ENCODE results near the gene TMSB15B.
"Not testable (repeated sequence)": the region's sequence is repeated elsewhere in the genome, so short reads cannot be mapped to it uniquely, and the experiment has no call there.

The TMSB15B gene

DNA sequence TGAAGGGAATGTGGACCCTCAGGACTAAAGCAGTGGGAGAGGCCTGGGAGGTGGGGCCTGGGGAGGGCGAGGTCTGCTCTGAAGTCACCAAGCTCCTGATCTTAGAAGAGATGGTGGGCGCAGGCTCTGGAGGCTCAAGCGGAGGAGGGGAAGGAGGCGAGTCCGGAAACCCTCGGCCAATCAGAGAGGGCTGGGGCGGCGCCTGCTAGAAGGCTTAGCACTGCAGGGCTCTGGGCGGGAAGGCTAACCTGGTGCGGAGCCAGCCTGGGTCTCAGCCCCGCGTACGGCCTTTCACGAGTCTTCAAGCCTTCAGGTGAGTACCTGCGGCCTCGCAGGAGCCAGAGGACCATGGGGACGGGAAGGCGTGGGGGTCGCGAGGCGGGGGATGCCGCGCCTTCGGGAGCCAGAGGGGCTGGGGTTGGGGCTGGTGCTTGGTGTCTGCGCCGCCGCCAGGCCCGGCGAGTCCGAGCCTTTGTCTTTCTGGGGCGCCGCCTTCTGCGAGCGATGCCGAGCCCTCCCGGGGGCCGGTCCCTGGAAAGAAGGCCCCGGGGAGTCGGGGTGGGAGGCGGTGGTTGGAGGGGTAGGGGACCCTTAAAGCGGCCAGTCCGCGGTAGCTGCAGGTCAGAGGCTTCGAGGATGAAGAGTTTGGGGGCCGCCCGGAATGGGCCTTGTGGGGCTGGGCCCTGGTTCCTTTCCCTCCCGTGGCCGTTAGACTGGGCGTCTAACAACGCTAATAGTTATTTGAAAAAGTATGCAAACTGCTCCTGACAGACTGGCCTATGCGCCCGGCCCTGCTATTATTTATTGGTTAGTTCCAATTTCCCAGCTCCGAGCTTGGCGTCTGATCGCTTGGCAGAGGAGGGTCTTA is at the start of gene TMSB15B:
Gene TMSB15B, plus strand, starts transcription at position 217 of the 868 bp plus-strand sequence.
- not testable (repeated sequence) for H3K4me2 ChIP-seq; H3K4me3 ChIP-seq; H3K36me3 ChIP-seq; H3K9ac ChIP-seq; H3K9me3 ChIP-seq (replicated peaks in 1 of 11); H3K27ac ChIP-seq; H4K20me1 ChIP-seq; H3K27me3 ChIP-seq; H3K4me1 ChIP-seq

DNA sequence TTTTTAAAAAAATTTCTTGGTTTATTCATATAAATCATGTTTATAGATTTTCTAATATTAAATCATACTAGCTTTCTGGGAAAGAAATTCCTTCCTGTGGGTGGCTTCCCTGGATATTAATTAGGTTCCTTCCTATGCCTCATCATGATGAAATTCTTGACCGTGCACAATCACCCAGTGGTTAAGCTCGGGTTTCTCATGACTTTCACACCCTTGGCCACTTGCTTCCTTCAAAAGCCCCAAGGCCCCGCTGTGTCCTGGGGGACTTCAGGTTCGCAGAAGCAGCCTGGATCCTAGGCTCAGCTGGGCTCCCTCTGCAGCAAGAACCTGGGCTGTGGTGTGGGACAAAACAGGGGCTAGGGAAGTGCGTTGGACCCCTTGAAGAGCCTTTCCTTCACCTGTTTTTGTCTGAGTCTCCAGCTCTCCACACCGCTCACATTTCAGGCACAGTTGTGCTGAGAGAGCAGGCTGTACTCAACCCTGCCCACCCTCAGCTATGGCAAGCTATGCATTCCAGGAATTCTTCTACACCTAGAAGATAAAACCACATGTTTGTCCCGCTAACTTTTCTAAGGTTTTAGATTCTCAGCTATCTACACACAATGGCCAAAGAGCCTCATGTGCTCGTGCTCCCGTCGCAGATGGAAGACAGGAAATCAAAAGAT is 48.9 kb upstream of the TMSB15B start:
- Histone ChIP-seq H4K20me1 (no peaks in the 10 kb centered on the region; a peak in 1 of 22 replicates), H3K4me1 (no peaks in the 10 kb centered on the region; a peak in 1 of 20 replicates), H3K9ac (no peak overlapping the region), H3K4me3 (no peak overlapping the region), H3K36me3 (peaks cover 0 to 30% (median 9%) of the 10 kb centered on the region in 11 experiments; a peak in 10 of 22 replicates), H3K27ac (no peak overlapping the region), H3K27me3 (no peaks in the 10 kb centered on the region), H3K4me2 (no peak overlapping the region), H3K9me3 (replicated peaks in 1 of 11) (peaks cover 0 to 29% (median 14%) of the 10 kb centered on the region in 11 experiments; a peak in 15 of 22 replicates)
- no peak for TF ChIP-seq Cebpa-rat (IDR thresholded peaks at IDR 0.05)

DNA sequence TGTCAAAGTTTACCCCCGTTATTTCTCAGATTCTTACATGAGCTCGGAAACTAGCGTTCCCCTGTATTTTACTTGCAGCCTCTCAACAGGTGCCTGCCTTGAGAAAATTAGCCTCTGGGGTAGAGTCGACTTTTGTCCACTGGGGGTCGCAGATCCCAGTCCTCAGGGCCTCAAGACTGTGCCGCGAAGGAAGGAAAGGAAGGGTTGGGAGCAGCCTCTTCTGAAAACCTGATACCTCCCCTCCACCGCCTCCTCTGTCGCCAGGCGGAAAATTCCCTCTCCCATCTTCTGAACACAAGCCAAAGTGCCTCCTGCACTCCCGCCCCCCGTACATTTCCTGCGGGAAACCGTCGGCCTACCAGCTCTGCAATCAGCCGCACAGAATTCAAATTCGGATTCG is 44.4 kb upstream of the TMSB15B start:
- no peak for TF ChIP-seq Cebpa-rat (IDR thresholded peaks at IDR 0.05)
- Histone ChIP-seq H3K9ac (peak overlapping the region in 10 of 11 experiments; percentile 64 to 86 (median 81); a peak in 20 of 22 replicates), H4K20me1 (no peaks in the 10 kb centered on the region; a peak in 1 of 22 replicates), H3K36me3 (peaks cover 0 to 27% (median 7%) of the 10 kb centered on the region in 11 experiments; a peak in 10 of 22 replicates), H3K4me2 (peak overlapping the region; percentile 51 to 77 (median 67); a peak in 21 of 22 replicates), H3K9me3 (replicated peaks in 1 of 11) (peaks cover 0 to 7% (median 0%) of the 10 kb centered on the region in 11 experiments; a peak in 4 of 22 replicates), H3K27ac (peak overlapping the region in 8 of 11 experiments; percentile 75 to 84 (median 80); a peak in 14 of 22 replicates), H3K4me3 (peak overlapping the region; percentile 56 to 77 (median 67)), H3K27me3 (no peaks in the 10 kb centered on the region), H3K4me1 (peaks cover 0 to 20% (median 10%) of the 10 kb centered on the region in 10 experiments; a peak in 11 of 20 replicates)

DNA sequence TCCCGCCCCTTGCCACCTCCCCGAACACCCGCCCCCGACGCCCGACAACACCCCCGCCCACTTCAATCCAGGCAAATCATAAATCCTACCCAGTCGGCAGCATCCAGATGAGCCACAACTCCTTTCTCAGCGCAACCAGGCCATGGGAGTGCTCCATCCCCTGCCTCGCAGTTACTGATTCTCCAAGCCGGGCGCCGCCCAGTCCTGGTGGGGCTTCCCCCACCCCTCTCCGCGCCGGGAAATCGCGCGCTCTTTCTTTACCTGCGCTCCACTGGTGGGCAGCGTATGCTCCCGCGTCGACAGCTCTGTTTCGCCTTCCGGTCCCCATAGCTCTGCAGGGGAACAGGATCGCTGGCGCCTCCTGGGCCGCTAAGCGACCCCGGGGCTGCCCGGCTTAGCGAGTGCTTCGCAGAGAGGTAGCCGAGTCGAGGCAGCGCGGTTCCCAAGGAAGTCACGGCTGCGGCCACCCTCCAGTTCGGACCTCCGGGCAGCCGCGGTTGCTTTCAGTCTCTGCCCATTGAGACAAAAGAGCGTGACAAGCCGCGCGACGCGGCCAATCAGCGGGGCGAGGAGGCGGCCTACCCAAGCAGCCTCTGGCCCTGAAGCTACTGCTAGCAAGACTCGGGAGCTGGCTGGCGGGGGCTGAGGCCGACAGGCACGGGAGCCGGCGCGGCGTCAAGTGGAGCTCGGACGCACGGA is 43.7 kb upstream of the TMSB15B start:
- peak overlapping the region in 10 of 11 experiments; percentile 40 to 84 (median 79); a peak in 20 of 22 replicates for H3K27ac ChIP-seq
- H4K20me1 ChIP-seq = no peaks in the 10 kb centered on the region; a peak in 1 of 22 replicates
- peak overlapping the region; percentile 64 to 86 (median 81); a peak in 21 of 22 replicates for H3K9ac ChIP-seq
- TF ChIP-seq Cebpa-rat (IDR thresholded peaks at IDR 0.05) = no peak
- H3K4me3 ChIP-seq = peak overlapping the region; percentile 56 to 77 (median 67)
- H3K9me3 ChIP-seq (replicated peaks in 1 of 11) = peaks cover 0 to 2% (median 0%) of the 10 kb centered on the region in 11 experiments; a peak in 2 of 22 replicates
- H3K4me2 ChIP-seq = peak overlapping the region; percentile 51 to 77 (median 67)
- peaks cover 0 to 20% (median 10%) of the 10 kb centered on the region in 10 experiments; a peak in 11 of 20 replicates for H3K4me1 ChIP-seq
- no peaks in the 10 kb centered on the region for H3K27me3 ChIP-seq
- H3K36me3 ChIP-seq = peaks cover 0 to 20% (median 4%) of the 10 kb centered on the region in 11 experiments; a peak in 7 of 22 replicates

DNA sequence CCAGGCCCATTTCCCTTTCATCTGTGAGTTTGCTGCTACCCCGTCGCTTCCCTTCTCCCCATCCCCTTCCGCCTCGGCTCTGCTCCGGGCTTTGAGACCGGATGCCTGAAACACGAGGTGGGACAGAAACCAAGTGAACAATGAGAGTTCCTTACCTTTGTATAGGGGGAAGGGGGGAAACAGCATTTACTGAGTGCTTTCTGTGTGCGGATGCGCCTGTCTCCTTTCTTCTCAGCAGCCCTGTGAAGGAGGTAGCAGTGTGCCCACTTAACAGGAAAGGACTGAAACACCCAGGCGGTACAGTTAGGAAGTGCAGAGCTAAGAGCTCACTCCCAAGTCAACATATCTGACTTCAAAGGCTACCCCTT is 43.2 kb upstream of the TMSB15B start:
- H3K4me1 ChIP-seq = peaks cover 0 to 20% (median 10%) of the 10 kb centered on the region in 10 experiments; a peak in 11 of 20 replicates
- H3K4me2 ChIP-seq = peak overlapping the region; percentile 51 to 77 (median 67)
- H3K36me3 ChIP-seq = peaks cover 0 to 17% (median 0%) of the 10 kb centered on the region in 11 experiments; a peak in 7 of 22 replicates
- H3K4me3 ChIP-seq = peak overlapping the region; percentile 56 to 77 (median 67)
- no peaks in the 10 kb centered on the region; a peak in 1 of 22 replicates for H4K20me1 ChIP-seq
- TF ChIP-seq Cebpa-rat (IDR thresholded peaks at IDR 0.05) = no peak
- no peaks in the 10 kb centered on the region for H3K27me3 ChIP-seq
- H3K27ac ChIP-seq = peak overlapping the region in 10 of 11 experiments; percentile 40 to 84 (median 79); a peak in 20 of 22 replicates
- peak overlapping the region; percentile 64 to 86 (median 81); a peak in 21 of 22 replicates for H3K9ac ChIP-seq
- no peaks in the 10 kb centered on the region; a peak in 1 of 22 replicates for H3K9me3 ChIP-seq (replicated peaks in 1 of 11)

DNA sequence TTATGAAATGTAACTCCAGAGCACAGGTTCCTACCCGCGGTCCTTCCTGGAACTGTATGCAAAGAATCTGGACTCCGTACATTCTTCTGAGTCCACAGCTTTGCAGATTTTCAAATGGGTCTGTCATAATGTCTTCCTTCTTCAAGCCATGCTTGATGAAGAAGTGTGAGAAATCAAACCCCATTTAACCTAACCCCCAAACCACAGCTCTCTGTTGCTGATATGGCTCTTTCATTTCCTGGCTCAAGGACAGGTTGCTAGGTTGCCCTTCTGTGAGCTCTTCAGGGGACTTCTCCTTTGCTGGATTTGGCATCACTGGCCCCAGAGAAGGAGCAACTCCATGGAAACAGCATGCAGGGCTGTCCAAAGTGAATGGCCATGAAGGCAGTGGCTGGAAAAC is 41.9 kb upstream of the TMSB15B start:
- H3K9ac ChIP-seq; H3K36me3 ChIP-seq; H4K20me1 ChIP-seq; H3K27ac ChIP-seq; H3K27me3 ChIP-seq; H3K9me3 ChIP-seq (replicated peaks in 1 of 11); H3K4me3 ChIP-seq: not testable (repeated sequence)
- Histone ChIP-seq H3K4me1 (peaks cover 0 to 20% (median 10%) of the 10 kb centered on the region in 10 experiments; a peak in 11 of 20 replicates), H3K4me2 (peak overlapping the region in 7 of 11 experiments; percentile 51 to 77 (median 69); a peak in 9 of 22 replicates)

DNA sequence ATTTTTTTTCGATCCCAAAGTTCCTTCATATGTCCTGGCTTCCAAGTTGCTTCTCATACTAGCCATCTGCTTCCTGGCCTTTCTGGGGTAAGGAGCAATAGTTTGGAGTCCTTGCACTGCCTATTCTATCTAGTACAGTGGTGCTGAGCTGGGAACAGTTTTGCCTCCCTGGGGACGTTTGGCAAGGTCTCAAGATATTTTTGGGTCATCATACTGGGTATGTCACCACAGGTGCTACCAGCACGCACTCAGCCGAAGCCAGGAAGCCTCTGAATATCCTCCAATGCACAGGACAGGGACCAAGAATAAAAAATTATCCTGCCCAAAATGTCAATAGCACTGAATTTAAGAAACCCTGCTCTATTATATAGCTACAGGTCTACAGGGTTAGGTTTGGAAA is 35.4 kb upstream of the TMSB15B start:
- peaks cover 0 to 20% (median 16%) of the 10 kb centered on the region in 10 experiments; a peak in 14 of 20 replicates for H3K4me1 ChIP-seq
- no peak overlapping the region for H3K4me3 ChIP-seq
- no peaks in the 10 kb centered on the region for H3K27me3 ChIP-seq
- no peak overlapping the region for H3K9ac ChIP-seq
- 0 out of 22 replicates have a peak, but pooled peaks cover 0 to 6% (median 0%) of the 10 kb centered on the region in 11 experiments for H4K20me1 ChIP-seq
- no peak for TF ChIP-seq Cebpa-rat (IDR thresholded peaks at IDR 0.05)
- peak overlapping the region in 9 of 11 experiments; percentile 5 to 75 (median 56); a peak in 15 of 22 replicates for H3K4me2 ChIP-seq
- no peaks in the 10 kb centered on the region for H3K36me3 ChIP-seq
- H3K27ac ChIP-seq = 0 out of 22 replicates have a peak overlapping the region, but pooled peaks of 1 of the 11 experiments have one; percentile 7
- H3K9me3 ChIP-seq (replicated peaks in 1 of 11) = no peaks in the 10 kb centered on the region; a peak in 1 of 22 replicates

DNA sequence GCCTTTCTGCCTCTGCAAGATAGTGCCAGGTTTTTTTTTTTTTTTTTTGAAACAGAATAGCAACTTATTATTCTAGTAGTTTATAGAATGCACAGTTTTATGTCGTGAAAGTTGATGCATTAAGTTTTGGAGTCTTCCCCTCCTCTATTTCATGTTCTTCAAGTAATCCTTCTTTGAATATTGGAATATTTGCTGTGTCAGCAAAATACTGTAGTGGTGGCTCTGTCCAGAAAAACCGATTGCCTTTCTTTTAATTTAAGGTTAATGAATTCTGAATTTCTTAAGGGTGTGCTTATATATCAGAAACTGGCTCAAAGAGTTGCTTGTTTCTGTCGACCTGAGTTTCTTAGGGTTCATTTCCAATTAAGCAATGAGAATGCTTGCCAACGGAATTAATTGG is 34.8 kb upstream of the TMSB15B start:
- no peaks in the 10 kb centered on the region for H3K27me3 ChIP-seq
- H3K9me3 ChIP-seq (replicated peaks in 1 of 11) = no peaks in the 10 kb centered on the region; a peak in 1 of 22 replicates
- H3K4me1 ChIP-seq = peaks cover 0 to 20% (median 16%) of the 10 kb centered on the region in 10 experiments; a peak in 14 of 20 replicates
- 0 out of 22 replicates have a peak, but pooled peaks cover 0 to 6% (median 0%) of the 10 kb centered on the region in 11 experiments for H4K20me1 ChIP-seq
- peak overlapping the region in 3 of 11 experiments; percentile 31 to 71 (median 70); a peak in 4 of 22 replicates for H3K4me2 ChIP-seq
- no peak overlapping the region for H3K4me3 ChIP-seq
- no peak overlapping the region for H3K27ac ChIP-seq
- no peaks in the 10 kb centered on the region for H3K36me3 ChIP-seq
- no peak for TF ChIP-seq Cebpa-rat (IDR thresholded peaks at IDR 0.05)
- H3K9ac ChIP-seq = no peak overlapping the region

All from BLaER1 treated with 17β-estradiol and CSF1 and Interleukin-3, amounts not matched to agents 10 nM and 100 nM (cell line).